Measurements from ENCODE around the gene SMYD3.
"Not testable (repeated sequence)": the region's sequence is repeated elsewhere in the genome, so short reads cannot be mapped to it uniquely, and the experiment has no call there.

Gene SMYD3

DNA sequence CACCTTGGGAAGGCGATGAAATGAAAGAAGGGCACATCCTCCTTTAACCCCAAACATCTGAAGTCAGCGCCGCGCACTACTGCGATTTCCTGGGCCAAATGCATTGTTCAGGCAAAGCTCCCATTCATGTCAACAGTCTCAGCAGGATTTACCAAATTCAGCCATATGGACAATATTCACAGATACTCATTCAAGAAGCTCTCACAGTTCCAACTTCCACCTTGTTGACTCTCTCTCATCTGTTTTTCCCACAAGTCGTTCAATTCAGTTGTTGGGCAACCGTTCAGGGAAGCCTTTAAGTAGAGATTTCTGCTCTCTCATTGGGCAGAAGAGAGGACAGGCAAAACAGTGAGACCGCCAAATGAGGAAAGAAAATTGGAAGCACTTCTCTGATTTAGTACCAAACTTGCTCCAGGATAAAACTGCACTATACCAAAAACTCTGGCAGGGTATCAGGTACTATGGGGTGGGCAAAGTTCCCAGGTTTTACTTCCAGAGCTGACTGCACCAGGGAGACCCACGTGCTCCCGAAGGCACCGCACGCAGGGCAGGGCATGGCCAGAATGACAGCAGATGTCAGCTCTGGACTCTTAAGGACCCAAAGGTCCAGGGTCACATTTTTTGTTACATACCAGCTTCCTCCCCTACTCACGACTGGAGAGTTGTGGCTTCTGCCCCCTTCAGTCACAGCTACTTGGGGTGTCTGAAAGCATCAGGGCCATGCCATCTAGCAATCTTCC is 683.5 kb downstream of the SMYD3 start:
- DNase-seq = no peak

DNA sequence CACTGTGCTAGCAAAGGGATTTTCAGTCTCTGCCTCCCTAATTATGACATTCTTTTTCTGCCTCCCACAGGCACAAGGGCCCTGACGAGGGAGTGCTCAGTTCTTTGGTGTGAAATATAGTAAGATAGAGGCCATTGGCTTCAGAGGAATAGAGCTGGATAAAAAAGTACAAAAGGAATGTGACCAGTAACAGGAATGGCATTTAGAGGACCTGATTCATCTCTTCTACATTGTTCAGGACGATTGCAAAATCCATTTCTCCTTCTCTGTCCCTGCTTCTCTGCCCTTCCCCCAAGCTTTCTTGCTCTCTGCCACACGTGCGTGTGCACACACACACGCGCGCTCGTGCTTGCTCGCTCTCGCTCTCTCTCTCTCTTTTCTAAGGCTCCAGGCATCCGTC is 684.1 kb downstream of the SMYD3 start:
- DNase-seq = no peak

DNA sequence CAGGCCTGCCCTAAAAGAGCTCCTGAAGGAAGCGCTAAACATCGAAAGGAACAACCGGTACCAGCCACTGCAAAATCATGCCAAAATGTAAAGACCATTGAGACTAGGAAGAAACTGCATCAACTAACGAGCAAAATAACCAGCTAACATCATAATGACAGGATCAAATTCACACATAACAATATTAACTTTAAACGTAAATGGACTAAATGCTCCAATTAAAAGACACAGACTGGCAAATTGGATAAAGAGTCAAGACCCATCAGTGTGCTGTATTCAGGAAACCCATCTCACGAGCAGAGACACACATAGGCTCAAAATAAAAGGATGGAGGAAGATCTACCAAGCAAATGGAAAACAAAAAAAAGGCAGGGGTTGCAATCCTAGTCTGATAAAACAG is 688.7 kb downstream of the SMYD3 start:
- not testable (repeated sequence) for DNase-seq

DNA sequence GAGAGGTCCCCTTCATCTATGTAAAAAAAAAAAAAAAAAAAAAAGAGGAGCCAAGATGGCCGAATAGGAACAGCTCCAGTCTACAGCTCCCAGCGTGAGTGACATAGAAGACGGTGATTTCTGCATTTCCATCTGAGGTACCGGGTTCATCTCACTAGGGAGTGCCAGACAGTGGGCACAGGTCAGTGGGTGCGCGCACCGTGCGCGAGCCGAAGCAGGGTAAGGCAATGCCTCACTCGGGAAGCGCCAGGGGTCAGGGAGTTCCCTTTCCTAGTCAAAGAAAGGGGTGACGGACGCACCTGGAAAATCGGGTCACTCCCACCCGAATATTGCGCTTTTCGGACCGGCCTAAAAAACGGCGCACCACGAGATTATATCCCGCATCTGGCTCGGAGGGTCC is 690.6 kb downstream of the SMYD3 start:
- DNase-seq = not testable (repeated sequence)

DNA sequence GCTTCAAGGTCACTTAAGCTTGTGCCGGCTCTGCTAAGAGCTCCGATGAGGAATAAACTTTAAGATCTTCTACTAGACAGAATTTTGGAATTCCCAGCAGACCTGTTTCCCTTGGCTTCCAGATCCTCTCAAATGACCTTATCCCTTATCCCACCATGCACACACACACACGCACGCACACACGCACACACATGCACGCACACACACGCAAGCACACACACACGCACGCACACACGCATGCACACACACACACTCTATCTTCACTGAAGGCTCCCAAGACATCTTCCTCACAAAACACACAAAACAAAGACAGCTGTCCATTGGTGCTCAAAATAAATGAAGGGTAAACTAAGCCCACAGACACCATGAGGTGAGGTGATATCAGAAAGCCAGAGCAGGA is 692.4 kb downstream of the SMYD3 start:
- DNase-seq = no peak

DNA sequence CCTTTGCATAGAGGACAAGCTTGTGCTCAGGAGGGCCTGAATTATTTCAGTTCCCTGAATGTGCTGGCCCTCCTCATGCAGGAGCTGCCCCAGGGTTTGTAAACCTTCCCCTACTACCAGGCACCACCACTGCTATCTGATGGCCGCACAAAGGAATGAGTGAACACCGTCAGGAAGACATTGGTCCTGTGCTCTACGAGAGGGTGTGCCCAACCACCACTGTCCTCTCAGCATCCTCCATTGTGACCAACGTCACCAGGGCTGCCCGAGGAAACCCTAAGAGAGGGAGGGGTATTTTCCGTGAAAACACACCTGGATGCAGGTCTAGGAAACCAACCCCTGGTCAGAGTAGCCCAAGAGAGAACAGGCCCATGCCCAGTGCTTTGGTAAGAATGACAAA is 694.8 kb downstream of the SMYD3 start:
- DNase-seq = no peak

DNA sequence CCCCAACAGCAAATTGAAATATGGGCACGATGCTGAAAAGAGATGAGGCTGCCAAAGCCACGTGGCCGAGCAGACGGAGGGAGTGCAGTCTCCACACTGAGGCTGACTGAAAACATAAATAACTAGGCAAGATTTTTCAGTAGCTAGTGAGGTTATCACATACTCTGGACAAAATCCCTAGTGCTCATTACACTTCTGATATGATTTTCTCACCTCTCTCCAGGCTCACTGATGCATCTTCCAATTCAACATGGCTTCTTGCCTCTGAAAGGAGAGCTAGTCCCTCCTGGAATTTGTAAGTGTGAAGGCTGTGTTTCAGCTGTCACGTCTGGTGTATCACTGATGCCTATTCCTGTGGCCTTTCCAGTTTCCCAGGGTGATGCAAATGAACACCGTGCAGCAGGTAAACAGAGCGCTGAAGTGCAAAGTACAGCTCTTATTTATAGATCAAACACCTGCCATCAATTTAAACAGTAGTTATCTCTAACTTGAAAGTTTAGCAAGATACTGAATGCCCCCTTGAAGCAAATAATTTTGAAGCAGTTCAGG is 696.2 kb downstream of the SMYD3 start:
- DNase-seq = no peak

DNA sequence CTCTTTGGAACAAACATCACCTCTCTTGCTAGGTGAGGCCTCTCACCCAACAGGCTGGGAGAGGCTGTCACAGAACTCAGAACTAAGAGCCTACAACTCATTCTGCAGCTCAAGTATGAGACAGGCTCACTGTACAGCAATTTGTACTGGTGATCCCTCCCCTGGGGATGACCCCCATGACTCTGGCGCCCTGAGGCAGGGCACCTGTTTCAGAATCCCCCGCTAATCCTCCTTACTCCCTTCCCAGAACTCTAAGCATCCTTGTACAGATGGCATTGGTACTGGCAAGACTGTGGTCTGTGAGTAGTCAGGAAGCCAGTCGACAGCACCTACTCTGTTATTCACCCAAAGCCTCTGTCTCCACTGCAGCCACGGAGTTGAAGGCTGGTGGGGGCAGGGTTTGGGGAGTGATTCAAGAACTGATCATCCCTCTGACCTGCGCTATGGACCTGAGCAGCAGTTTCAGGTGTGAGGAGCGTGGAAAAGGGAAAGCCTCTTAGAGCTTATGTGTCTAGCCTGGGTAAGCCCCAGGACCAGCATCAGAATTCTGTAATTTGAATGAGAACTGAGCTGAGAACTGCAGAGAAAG is 696.8 kb downstream of the SMYD3 start:
- DNase-seq = no peak

DNA sequence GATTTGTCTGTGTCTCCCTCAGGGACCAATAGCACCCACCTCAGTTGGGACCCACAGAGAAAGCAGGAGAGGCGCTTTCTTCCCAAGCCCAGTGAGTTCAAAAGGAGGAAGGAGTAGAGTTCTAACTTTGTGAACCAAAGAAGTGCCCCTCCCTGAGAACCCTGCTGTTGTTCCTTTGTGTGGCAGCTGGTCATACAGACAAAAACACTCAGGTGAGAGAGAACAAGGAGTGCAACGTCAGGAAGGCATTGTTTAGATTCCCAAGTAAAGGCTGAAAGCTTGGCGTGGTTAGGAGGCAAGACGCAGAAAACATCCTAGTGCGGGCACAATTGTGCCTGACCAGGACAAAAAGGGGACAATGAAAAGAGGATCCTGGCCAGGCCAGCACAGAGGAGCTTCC is 697.7 kb downstream of the SMYD3 start:
- no peak for DNase-seq

DNA sequence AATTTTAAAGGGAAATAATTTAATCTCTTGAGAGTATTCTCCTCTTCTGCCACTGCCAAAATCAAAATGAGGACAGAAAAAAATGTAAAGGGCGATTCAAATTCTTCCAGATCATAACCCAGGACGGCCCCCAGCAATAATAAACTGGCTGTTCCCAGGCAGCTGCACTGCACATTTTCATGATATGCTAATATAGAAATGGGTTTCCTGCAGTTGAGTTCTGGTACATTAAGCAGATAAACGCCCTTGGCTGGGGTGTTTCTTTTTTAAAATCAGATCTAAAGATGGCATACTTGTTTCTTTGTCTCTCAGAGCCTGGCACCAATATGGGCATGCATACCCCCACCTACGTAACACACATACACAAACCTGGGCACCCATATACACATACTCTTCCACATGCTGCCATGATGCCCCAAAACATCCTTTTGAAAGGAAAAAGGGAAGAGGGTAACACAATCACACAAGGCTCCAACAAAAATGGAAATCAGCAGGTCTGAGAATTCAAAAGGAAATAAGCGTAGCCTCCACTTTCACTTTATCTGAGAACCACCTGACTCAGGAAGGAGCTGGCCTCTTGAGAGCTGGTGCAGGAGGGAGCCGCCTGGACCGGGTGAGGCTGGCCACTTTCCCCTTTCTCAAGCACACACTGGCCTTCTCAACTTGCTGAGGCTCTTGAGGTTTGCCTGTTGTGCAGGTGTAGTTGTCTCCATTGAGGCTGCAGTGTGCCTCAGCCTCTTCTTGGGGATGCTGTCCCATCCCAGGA is 698.9 kb downstream of the SMYD3 start:
- no peak for DNase-seq

DNA sequence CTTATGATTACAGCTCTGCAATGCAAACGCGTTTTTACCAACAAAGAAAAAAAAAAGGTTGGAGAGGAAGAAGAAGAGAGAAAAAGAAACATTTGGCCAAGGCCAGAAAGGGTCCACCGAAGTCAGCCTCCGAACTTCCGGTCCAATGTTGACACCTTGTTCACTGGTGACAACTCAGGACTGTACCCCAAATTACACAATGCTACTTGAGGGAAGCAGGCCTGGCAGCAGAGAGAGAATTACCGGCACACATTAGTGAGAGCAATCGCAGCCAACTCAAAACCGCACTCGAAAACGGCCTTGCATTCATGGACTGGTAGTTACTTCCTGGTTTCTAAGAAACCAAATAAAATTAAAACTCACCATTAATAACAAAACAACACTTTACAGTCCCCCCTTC is 699.8 kb downstream of the SMYD3 start:
- peak in 3 of 4 experiments; percentile 10 to 55 (median 52) for DNase-seq

DNA sequence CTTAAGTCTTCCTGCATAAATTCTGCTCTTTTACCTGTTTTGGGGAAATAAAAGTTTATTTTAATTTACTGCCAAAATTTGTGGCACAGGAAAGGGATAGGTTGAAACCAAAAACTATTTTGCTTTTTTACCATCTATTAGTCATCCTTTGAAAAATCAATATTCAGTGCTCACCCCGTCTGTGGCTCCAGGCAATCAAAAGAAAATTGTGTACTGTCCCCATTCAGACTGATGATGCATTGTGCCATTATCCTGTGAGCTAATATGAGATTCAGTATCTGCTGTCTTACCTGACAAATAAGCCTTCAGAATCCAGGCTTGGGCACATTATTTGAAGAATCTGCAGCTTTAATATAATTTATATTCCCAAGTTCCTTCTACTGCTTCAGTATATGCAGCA is 701.5 kb downstream of the SMYD3 start:
- no peak for DNase-seq

DNA sequence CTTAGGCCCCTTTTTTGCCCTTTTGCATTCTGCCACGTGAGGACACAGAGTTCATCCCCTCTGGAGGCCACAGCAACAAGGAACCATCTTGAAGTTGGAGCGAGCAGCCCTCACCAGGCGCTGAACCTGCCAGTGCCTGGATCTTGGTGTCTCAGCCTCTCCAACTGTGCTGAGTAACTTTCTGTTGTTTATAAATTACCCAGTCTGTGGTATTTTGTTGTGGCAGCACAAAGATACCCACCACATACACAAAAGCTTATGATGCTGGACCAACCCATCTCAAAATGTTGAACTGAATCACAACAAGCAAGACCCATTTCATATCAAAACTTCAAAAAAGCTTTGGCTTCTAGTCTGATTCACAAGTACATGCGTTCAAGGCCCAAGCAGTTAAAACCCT is 702.4 kb downstream of the SMYD3 start:
- no peak for DNase-seq

DNA sequence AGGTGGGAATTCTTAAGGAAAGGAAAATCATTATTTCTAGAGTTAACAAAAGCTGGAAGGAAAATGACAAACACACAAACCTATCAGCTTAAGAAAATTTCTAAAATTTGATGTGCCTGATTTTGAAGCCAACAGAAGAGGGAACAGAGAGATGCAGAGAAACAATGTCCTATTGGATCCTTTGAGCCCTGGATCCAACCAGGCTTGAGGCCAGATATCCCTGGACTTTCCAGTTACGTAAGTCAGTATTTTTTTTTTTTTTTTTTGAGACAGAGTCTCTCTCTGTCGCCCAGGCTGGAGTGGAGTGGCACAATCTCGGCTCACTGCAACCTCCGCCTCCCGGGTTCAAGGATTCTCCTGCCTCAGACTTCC is 703.4 kb downstream of the SMYD3 start:
- DNase-seq = no peak

DNA sequence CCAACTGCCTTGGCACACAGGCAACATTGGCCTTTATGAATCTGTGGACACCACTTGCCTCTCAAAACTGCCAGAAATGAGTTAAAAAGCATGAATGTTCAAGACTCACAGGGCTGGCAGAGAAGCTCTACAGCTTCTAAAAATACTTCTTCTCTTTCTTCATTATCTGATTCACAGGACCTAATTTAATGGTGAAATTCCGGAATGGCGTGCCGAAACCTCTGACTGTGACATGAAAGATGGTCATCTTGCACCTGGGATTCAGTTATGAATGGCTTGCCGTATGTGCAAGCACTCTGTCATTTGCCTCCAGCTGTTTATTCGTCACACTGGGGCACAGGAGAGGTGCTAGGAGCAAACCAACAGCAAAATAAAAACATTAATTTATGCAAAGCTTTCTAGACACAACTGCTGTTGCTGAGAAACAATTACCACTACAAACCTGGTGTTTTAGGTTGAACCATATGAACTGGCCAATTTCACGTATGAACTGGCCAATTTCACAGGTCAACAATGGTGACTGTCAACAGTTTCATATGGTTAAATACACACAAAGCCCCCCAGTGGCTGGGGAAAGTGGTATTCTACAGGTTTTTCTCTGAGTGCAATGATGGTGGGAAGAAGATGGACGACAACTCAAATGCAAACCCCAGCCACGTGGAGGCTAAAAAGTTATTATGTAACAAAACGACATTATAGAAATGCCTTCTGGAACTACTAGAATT is 704.0 kb downstream of the SMYD3 start:
- DNase-seq = no peak

DNA sequence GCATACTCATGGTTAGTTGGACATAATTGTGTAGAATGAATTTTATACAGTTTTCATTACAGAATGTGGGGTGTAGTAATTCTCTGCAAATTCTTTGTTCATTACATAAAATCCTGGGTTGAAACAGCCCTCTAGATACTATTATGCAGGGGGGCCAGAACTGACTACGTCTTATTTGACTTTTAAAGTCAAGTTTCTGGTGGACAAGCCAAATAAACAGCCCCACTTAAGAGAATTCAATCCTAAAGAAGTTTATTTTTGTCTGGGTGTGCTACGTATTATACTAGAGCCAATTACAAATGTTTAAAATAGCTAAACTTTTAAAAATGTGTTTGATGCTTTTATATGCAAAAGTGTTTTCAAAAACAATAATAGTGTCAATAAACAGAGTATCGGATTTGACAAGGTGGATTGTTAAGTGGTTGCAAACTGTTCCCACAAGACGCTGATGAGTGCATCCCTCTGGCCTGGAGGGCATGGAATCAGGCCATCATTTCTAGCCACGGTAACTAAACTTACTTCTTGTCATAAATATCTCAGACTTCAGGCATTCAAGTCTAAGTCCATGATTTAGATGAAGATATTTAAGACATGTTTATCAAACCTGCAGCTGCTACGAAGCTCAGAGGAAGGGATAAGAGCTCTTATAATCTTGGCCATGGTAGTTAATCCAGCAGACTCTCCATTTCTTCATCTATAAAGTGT is 706.0 kb downstream of the SMYD3 start:
- DNase-seq = no peak

DNA sequence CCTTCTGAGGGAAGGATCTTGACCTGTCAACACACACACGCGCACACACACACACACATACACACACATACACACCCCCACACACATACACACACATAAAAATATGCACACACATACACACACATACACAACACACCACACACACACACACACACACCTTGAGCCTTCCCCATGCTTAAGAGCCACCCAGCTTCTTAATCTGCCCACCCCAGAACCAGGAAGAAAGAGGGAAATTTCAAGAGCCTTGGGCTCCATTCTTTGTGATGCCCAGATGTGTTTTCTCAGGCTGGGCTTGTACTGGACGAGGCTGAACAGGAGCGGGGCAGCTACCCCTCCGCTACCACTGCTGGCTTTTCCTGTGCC is 708.7 kb downstream of the SMYD3 start:
- DNase-seq = no peak

DNA sequence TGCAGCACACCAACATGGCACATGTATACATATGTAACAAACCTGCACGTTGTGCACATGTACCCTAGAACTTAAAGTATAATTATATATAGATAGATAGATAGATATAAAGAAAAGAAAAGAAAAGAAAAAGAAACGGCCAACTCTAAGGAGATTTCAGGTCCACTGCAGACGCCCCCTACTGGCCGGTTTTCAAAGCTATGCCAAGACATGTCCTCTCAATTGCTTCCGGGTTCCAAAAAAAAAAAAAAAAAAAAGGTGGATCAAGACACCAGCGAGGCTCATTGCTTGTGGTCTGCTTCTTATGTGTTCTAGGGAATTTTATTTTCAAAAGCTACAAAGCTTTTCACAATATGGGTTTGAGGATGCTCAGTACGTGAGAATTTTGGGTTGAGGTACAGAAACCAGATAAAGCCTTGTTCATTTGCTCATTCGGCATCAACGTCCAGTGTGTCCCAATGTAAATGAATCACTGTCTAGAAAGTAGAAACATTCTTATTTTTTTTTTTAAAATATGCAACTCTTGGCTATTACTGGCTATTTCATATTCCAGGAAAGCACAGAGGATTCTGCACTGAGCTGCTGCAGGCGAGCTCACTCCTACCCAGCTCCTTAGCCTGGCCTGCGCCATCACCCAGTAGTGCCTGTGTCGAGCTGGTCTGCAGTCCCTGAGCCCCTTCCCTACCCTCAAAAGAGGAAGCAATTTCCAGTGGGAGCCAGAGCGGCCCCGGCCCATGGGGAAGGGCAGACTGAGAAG is 709.3 kb downstream of the SMYD3 start:
- DNase-seq = peak; percentile 36 to 69 (median 46)

DNA sequence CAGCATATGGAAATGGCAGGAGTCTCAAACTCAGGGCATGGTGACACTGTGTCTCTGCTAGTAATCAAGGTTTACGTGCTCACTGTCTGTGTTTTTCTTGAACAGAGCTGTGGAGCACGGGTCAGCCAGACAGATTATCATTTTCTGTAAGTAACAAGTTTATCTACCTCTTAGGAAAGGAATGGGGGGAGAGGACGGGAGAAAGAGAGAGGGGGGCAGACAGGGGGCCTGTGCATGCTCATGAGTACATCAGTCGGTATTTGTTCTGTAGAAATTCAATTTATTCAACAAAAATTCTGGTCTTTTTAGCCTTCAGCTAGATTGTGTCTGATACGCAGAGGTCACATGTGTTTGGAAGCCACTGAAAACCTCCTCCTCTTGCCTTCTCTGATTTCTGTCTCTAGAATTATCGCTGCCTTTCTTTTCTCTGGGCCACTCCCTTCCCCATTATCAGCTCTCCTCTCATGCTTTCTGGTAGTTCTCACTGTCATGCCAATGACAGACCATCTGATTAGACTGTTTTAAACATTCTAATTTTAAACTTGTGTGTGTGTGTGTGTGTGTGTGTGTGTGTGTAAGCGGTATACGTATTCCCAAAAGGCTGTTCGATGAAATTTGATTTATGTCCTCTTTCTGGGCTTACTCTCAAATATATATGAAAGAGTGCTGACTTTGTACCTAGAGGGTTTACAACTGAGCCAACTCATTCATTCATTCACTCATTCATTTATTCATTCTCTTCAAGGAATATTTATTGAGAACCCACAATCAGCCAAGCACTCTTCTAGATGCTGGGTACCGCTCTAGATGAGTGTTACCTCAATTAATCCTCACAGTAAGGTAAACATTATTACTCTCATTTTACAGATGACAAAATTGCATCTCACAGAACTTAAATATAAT is 715.4 kb downstream of the SMYD3 start:
- DNase-seq = no peak

DNA sequence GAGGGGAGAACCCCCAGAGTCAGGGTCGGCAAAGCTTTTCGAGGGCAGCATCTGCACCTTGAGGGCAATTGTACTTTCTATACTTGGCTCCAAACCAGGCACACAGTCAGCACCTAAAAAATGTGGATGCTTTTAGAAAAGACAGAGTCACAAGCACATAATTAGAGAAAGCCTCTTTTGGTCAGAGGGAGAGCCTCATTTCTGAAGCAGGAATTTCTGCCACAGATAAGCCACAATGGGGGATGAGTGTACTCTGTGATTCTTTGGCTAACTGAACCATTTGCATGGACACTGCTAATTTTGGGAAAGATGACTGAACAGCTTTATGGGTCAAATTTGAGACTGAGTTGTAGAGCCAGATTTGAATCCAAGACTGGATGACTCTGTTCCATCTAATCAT is 716.6 kb downstream of the SMYD3 start:
- DNase-seq = no peak

DNA sequence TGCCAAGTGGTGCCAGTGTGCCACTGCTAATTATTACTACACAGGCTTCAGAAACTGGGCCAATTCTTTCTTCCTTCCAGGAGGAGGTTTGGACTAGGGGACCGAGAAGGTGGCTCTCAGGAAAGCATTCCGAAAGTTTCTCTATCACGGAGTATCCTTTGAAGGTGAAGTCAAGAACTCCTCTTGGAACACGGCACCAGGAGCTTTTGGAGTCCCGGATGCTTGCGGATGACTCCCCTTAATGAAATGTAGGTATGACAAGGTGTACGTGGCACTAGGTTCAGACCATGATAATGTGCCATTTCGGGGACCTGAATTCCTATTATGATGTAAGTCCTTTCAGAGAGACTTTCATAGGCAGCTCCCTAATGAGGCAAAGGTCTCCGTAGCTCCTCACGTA is 718.2 kb downstream of the SMYD3 start:
- no peak for DNase-seq
